Lower leg skin (tissue), 4 donors: ENCODE measurements around the gene PASK. TPM values are rescaled to one million over a fixed set of nuclear protein-coding genes. Genes with fewer than 3 reads are reported as not detected.

ENCODE experiments used
- DNase-seq, 2 donors: peaks; one replicate each; pipeline ENCODE4 v3.0.0-alpha.2; 2019; ENCODE audit warnings: low spot score in 2 of 2
- H3K4me3 ChIP-seq: fragments of 200-600 bp; sonication (generic); 2 replicates; pipeline ENCODE4 v1.5.1; 2017; ENCODE audit warnings: mild to moderate bottlenecking, low read depth; ENCODE audit not compliant: poor library complexity, severe bottlenecking
- POLR2A ChIP-seq, 2 donors: fragments of 450-650 bp; IDR thresholded peaks; one replicate each; pipeline ENCODE4 v1.6.1; 2016 to 2017; ENCODE audit warnings: antibody characterized with exemption in 2 of 2, mild to moderate bottlenecking in 1 of 2, moderate library complexity in 1 of 2
- WGBS, 2 donors: methylation state at CpG; one replicate each; pipeline ENCODE4 v1.1.5; 2018; 5-methylcytosine and 5-hydroxymethylcytosine counted together
- intact Hi-C: fragments of 100-400 bp; cut with DNase I; formaldehyde crosslinking; loops from one replicate; pipeline ENCODE4 v1.15.0; 2023; ENCODE audit warnings: low total_unique reads
- total RNA-seq, 4 donors: library from RNA; depleted of rRNA; stranded (reverse); fragments of >200 nt; gene quantifications; one replicate each; pipeline ENCODE4 v1.1.0, GENCODE V29; 2016
- TF ChIP-seq, protein P1 (sequence below), 3 donors: fragments of 450-650 bp; IDR thresholded peaks; one replicate each; pipeline ENCODE4 v1.5.1; 2016; ENCODE audit warnings: antibody characterized with exemption in 3 of 3, mild to moderate bottlenecking in 3 of 3, moderate library complexity in 2 of 3

Gene PASK
- total RNA-seq, 4 donors from 2014 or later, result 4.8 to 11.9 (median 6.5) TPM

GRCh38 chr2:241149675-241149924 is 328 bp upstream of the PASK start:
- 0 to 1% methylated on average over 13 to 20 of the region's 23 CpGs for WGBS, 2 donors

GRCh38 chr2:241148239-241148638 is 1.0 kb downstream of the PASK start:
- WGBS, 2 donors, result 90 to 94% methylated on average over 4 of the region's 4 CpGs
- H3K4me3 ChIP-seq, result no peak overlapping the region
- intact Hi-C loops, result no loop called here
- TF ChIP-seq, protein P1, sequence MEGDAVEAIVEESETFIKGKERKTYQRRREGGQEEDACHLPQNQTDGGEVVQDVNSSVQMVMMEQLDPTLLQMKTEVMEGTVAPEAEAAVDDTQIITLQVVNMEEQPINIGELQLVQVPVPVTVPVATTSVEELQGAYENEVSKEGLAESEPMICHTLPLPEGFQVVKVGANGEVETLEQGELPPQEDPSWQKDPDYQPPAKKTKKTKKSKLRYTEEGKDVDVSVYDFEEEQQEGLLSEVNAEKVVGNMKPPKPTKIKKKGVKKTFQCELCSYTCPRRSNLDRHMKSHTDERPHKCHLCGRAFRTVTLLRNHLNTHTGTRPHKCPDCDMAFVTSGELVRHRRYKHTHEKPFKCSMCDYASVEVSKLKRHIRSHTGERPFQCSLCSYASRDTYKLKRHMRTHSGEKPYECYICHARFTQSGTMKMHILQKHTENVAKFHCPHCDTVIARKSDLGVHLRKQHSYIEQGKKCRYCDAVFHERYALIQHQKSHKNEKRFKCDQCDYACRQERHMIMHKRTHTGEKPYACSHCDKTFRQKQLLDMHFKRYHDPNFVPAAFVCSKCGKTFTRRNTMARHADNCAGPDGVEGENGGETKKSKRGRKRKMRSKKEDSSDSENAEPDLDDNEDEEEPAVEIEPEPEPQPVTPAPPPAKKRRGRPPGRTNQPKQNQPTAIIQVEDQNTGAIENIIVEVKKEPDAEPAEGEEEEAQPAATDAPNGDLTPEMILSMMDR (IDR thresholded peaks at IDR 0.05), result no peak
- TF ChIP-seq POLR2A (IDR thresholded peaks at IDR 0.05), result no peak
- DNase-seq, result no peak

More at GRCh38 chr2:241149675-241149924, 328 bp upstream of the PASK start:
- intact Hi-C loops, result no loop called here
- TF ChIP-seq, protein P1 (IDR thresholded peaks at IDR 0.05), result no peak
- TF ChIP-seq POLR2A (IDR thresholded peaks at IDR 0.05), result no peak
- peak overlapping the region; percentile 93 for H3K4me3 ChIP-seq
- no peak for DNase-seq

GRCh38 chr2:241147336-241147735 is 1.9 kb downstream of the PASK start:
- intact Hi-C loops, result no loop called here
- DNase-seq, result no peak
- no peak overlapping the region for H3K4me3 ChIP-seq
- no peak for TF ChIP-seq POLR2A (IDR thresholded peaks at IDR 0.05)
- TF ChIP-seq, protein P1 (IDR thresholded peaks at IDR 0.05), result no peak
- 93 to 96% methylated on average over 3 of the region's 3 CpGs for WGBS, 2 donors

DNA sequence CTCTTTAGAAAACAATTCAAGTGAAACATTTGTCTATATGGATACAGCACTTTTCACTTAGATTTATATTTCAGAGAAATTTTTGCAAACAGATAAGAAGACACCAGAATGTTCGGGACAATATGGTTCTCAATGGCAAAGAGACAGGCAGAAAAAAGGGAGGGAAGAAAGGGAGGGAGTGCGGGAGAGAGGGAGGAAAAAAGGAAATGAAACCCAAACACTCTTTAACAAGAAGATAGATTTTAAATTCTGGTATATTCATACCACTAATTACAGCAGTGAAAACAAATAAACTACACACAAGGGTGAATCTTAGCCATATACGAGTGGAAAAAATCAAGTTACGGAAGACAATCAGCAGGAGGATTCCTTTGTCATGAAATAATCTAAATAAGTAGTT is 3.0 kb downstream of the PASK start:
- no peak for DNase-seq
- intact Hi-C loops, result no loop called here
- WGBS, 2 donors, result 84 to 87% methylated on average over 4 of the region's 4 CpGs
- H3K4me3 ChIP-seq, result no peak overlapping the region
- TF ChIP-seq, protein P1 (IDR thresholded peaks at IDR 0.05), result no peak
- TF ChIP-seq POLR2A (IDR thresholded peaks at IDR 0.05), result no peak

GRCh38 chr2:241142593-241142992 is 6.7 kb downstream of the PASK start:
- 91 to 98% methylated on average over 7 to 9 of the region's 9 CpGs for WGBS, 2 donors
- intact Hi-C loops, result no loop called here
- no peak overlapping the region for H3K4me3 ChIP-seq
- DNase-seq, result no peak
- TF ChIP-seq POLR2A (IDR thresholded peaks at IDR 0.05), result no peak
- TF ChIP-seq, protein P1 (IDR thresholded peaks at IDR 0.05), result no peak

DNA sequence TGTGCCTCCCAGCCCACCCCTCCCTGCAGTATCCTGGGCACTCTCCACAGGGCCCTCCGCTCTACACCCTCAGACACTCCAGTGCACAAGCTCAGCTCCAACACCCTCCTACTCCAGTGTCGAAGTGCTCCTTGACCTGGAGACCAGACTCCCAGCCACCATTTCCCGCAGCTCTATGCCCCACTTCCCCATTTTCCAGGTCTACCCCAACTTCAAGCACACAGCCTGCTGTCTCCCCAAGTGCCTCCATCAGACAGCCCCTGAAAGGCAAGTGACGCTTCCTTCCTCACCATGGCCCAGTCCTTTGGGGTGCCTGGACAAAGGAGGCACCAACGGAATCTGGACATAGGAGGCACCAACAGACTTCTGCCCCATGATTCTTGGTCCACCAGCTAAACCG is 7.2 kb downstream of the PASK start:
- no peak overlapping the region for H3K4me3 ChIP-seq
- DNase-seq, result no peak
- TF ChIP-seq, protein P1 (IDR thresholded peaks at IDR 0.05), result no peak
- no peak for TF ChIP-seq POLR2A (IDR thresholded peaks at IDR 0.05)
- intact Hi-C loops, result no loop called here
- WGBS, 2 donors, result 92 to 96% methylated on average over 6 of the region's 6 CpGs
